Central memory CD8-positive, alpha-beta T cell (primary cell): Measurements from ENCODE around the gene ATP6V1G1.
"Not testable (repeated sequence)": the region's sequence is repeated elsewhere in the genome, so short reads cannot be mapped to it uniquely, and the experiment has no call there.

Source experiments
- ATAC-seq: fragments of 150-1000 bp; cut with Tn5 transposase; replicated peaks from 2 replicates; pipeline ENCODE4 v1.10.0; 2022; ENCODE audit warnings: mild to moderate bottlenecking, moderate FRiP score, moderate number of reproducible peaks; ENCODE audit not compliant: poor library complexity, severe bottlenecking; ENCODE audit errors: extremely low read depth
- DNase-seq, 2 donors: peaks; one replicate each; pipeline ENCODE4 v3.0.0; 2021; ENCODE audit warnings: low spot score in 2 of 2
- H3K27ac Mint-ChIP-seq: one replicate; pipeline ENCODE4 v1.8.0; 2022; ENCODE audit warnings: low read depth, mild to moderate bottlenecking, moderate library complexity, mixed read lengths
- H3K27me3 Mint-ChIP-seq: one replicate; pipeline ENCODE4 v1.8.0; 2022; ENCODE audit warnings: mixed read lengths
- H3K36me3 Mint-ChIP-seq: one replicate; pipeline ENCODE4 v1.8.0; 2022; ENCODE audit warnings: mild to moderate bottlenecking, moderate library complexity, mixed read lengths; ENCODE audit not compliant: insufficient read depth
- H3K4me1 Mint-ChIP-seq: one replicate; pipeline ENCODE4 v1.8.0; 2022; ENCODE audit warnings: mixed read lengths
- H3K4me3 Mint-ChIP-seq: one replicate; pipeline ENCODE4 v1.8.0; 2022; ENCODE audit warnings: mild to moderate bottlenecking, moderate library complexity, mixed read lengths
- H3K9me3 Mint-ChIP-seq: one replicate; pipeline ENCODE4 v1.8.0; 2022; ENCODE audit warnings: mixed read lengths

The ATP6V1G1 gene

DNA sequence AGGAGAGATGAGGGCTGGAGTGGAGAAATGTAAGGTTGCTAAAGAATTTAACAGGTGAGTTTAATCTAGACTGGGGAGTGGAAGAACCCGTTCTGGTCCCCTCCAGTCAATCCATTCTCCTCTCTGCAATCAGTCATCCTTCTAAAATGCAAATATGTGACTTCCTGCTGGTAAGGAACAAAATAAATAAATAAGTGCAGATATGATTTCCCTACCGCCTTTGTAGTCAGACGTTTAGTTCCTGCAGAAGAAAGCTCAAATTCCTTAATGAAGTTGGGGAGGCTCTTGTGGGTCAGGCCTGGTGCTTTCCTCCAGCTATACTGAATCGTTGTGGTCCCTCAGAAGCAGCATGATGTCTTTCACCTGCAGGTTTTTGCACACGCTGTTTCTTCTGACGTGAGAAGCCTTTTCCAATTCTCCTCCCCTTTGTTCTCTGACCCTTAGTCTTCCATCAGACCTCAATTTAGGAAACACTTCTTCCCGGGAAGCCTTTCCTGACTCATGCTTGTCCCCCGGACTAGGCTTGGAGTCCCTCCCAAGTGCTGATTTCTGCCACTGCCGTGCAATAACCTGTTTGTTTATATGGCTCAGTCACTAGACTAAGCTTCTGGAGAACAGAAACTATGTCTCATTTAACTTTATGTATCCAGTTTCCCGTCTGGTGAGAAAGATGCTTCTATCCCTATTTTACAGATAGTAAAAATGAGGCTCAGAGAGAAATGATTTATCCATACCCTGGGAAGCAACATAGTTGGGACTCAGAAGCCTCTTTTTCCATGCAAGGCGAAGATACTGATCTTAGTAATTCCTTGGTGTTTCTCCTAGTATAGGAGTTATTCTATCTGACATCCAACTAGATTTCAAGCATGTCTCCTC, 1.3 kb downstream of the ATP6V1G1 start:
- peaks cover 55% of the 10 kb centered on the region for H3K4me1 Mint-ChIP-seq
- DNase-seq (no peak), ATAC-seq (no peak)
- no peaks in the 10 kb centered on the region for H3K27me3 Mint-ChIP-seq
- H3K36me3 Mint-ChIP-seq = peaks cover 40% of the 10 kb centered on the region
- no peaks in the 10 kb centered on the region for H3K9me3 Mint-ChIP-seq
- peak overlapping the region; percentile 100 for H3K27ac Mint-ChIP-seq
- peak overlapping the region; percentile 96 for H3K4me3 Mint-ChIP-seq

DNA sequence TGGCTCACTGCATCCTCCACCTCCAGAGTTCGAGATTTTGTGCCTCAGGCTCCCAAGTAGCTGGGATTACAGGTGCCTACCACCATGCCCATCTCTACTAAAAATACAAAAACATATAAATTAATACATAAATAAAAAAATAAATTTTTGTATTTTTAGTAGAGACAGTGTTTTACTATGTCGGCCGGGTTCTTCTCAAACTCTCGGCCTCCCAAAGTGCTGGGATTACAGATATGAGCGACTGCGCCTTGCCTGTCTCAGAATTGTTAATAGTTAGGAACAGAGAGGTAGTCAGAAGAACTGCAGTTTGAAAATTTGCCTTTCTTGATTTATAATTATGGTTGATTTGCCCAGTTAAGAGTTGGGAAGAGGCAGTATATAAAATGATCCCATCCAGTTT, 2.8 kb downstream of the ATP6V1G1 start:
- Mint-ChIP-seq H3K27me3 (no peaks in the 10 kb centered on the region), H3K9me3 (no peaks in the 10 kb centered on the region), H3K36me3 (peaks cover 54% of the 10 kb centered on the region), H3K4me3 (no peak overlapping the region), H3K4me1 (peaks cover 55% of the 10 kb centered on the region), H3K27ac (no peak overlapping the region)
- ATAC-seq (no peak), DNase-seq (no peak)

DNA sequence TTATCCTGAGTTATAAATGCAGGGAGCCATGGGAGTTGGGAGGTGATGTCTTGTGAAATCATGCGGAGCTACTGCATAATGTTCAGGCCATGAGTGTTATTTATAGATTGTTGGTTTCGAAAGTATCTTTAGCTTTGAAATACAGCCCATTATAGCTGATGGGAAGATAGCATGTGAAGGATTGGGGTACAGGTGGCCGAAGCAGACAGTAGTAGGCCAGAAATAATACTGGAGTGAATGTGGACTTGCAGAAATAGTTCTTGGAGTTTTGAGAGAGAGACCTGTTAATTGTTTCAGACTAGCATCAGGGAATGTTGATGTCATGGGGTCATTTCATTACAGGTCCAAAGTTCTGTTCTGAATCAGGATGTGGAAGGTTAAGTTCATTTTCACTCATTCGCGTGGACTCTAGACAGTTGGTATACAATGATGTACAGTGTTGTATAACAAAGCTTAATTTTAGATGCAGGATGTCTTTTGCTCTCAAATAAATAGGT, 3.8 kb downstream of the ATP6V1G1 start:
- no peak for DNase-seq
- Mint-ChIP-seq H3K4me1 (peaks cover 61% of the 10 kb centered on the region), H3K27ac (peak overlapping the region; percentile 71), H3K27me3 (no peaks in the 10 kb centered on the region), H3K4me3 (peak overlapping the region; percentile 68), H3K9me3 (no peaks in the 10 kb centered on the region), H3K36me3 (peaks cover 63% of the 10 kb centered on the region)
- no peak for ATAC-seq

DNA sequence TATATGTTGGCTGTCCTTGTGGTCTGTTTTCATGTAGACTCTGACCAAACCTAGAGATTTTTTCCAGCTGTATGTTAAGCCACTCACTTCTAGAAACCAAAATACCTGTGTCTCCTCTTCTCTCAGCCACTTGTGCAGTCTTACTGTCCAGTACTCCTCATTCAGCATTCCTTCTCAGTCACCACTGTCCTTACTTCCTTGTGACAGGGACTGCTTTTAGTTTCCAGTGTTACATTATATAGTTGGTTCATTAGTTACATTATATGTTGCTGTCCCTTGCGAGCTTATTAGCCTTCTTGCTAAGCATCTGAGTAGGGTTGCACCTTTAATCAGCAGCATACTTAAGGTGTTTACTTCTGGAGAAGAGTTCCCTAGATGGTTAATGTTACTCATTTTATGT, 4.3 kb downstream of the ATP6V1G1 start:
- Mint-ChIP-seq H3K27ac (peak overlapping the region; percentile 71), H3K9me3 (no peaks in the 10 kb centered on the region), H3K36me3 (peaks cover 68% of the 10 kb centered on the region), H3K4me1 (peaks cover 64% of the 10 kb centered on the region), H3K4me3 (peak overlapping the region; percentile 68), H3K27me3 (no peaks in the 10 kb centered on the region)
- ATAC-seq = no peak
- DNase-seq = no peak

DNA sequence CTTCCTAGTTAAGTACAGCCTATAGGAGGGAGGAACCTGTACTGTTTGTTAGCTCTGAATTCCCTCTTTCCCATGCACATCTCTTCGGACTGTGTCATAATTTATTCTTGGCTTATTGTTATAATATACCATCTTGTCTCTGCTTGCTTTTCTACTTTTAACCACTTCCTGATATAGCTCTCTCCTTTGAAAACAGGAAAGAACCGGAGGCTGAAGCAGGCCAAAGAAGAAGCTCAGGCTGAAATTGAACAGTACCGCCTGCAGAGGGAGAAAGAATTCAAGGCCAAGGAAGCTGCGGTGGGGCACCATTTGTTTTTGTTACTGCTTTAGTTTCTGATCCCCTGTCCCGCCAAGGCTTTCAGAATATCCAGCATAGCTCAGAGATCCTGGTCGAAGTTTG, 4.8 kb downstream of the ATP6V1G1 start:
- peak; percentile 59 for ATAC-seq
- DNase-seq = peak; percentile 21 to 59
- Mint-ChIP-seq H3K4me1 (peaks cover 59% of the 10 kb centered on the region), H3K27ac (peak overlapping the region; percentile 67), H3K4me3 (peak overlapping the region; percentile 68), H3K27me3 (no peaks in the 10 kb centered on the region), H3K36me3 (peaks cover 71% of the 10 kb centered on the region), H3K9me3 (no peaks in the 10 kb centered on the region)

DNA sequence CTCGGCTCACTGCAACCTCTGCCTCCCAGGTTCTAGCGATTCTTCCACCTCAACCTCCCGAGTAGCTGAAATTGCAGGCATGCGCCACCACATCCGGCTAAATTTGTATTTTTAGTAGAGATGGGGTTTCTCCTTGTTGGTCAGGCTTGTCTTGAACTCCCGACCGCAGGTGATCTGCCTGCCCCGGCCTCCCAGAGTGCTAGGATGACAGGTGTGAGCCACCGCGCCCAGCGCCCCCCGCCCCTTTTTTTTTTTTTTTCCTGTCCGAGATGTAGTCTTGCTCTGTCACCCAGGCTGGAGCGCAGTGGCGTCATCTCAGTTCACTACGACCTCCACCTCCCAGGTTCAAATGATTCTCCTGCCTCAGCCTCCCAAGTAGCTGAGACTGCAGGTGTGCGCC, 6.6 kb downstream of the ATP6V1G1 start:
- no peak for DNase-seq
- Mint-ChIP-seq H3K4me3 (no peak overlapping the region), H3K27me3 (no peaks in the 10 kb centered on the region), H3K27ac (peak overlapping the region; percentile 67), H3K4me1 (peaks cover 41% of the 10 kb centered on the region), H3K36me3 (peaks cover 71% of the 10 kb centered on the region), H3K9me3 (no peaks in the 10 kb centered on the region)
- ATAC-seq = no peak

DNA sequence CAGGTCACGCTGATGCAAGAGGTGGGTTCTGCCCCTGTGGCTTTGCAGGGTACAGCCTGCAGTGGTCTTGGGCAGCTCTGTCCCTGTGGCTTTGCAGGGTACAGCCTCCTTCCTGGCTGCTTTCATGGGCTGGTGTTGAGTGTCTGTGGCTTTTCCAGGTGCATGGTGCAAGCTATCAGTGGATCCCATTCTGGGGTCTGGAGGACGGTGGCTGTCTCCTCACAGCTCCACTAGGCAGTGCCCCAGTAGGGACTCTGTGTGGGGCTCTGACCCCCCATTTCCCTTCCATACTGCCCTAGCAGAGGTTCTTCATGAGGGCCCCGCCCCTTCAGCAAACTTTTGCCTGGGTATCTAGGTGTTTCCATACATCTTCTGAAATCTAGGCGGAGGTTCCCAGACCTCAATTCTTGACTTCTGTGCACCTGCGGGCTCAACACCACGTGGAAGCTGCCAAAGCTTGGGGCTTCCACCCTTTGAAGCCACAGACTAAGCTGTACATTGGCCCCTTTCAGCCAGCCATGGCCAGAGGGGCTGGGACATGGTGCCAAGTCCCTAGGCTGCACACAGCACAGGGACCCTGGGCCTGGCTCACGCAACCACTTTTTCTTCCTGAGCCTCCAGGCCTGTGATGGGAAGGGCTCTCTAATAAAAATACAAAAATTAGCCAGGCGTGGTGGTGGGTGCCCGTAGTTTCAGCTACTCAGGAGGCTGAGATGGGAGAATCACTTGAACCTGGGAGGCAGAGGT, 13.1 kb downstream of the ATP6V1G1 start:
- H3K4me1 Mint-ChIP-seq, H3K9me3 Mint-ChIP-seq, H3K27me3 Mint-ChIP-seq, H3K4me3 Mint-ChIP-seq, ATAC-seq, DNase-seq: not testable (repeated sequence)
- Mint-ChIP-seq H3K27ac (peak overlapping the region; percentile 38), H3K36me3 (peaks cover 42% of the 10 kb centered on the region)

DNA sequence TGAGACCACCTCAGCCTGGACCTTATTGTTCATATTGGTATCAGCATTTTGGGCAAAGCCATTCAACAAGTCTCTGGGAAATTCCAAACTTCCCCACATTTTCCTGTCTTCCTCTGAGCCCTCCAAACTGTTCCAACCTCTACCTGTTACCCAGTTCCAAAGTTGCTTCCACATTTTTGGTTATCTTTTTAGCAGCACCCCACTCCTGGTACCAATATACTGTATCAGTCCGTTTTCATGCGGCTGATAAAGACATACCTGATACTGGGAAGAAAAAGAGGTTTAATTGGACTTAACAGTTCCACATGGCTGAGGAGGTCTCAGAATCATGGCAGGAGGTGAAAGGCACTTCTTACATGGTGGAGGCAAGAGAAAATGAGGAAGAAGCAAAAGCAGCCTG, 14.2 kb downstream of the ATP6V1G1 start:
- not testable (repeated sequence) for H3K9me3 Mint-ChIP-seq, H3K27me3 Mint-ChIP-seq, H3K4me3 Mint-ChIP-seq, DNase-seq, H3K4me1 Mint-ChIP-seq, ATAC-seq, H3K27ac Mint-ChIP-seq
- H3K36me3 Mint-ChIP-seq = peaks cover 32% of the 10 kb centered on the region

DNA sequence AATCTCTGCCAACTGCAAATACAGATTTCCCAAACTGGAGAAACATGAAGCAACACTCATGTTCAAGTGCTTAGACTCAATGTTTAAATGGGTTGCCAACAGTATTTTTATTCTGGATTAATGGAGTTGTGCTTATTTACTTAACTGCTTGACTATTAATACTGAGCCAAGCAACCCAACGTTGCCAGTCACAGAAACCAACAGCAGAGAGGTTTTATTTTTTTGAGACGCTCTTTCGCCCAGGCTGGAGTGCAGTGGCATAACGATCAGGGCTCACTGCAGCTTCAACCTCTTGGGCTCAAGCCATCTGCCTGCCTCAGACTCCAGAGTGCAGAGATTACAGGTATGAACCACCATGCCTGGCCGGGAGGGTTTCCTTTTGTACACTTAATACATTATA, 15.1 kb downstream of the ATP6V1G1 start:
- H3K36me3 Mint-ChIP-seq = peaks cover 27% of the 10 kb centered on the region
- H3K9me3 Mint-ChIP-seq = no peaks in the 10 kb centered on the region
- DNase-seq = no peak
- no peaks in the 10 kb centered on the region for H3K27me3 Mint-ChIP-seq
- no peak for ATAC-seq
- H3K27ac Mint-ChIP-seq = no peak overlapping the region
- H3K4me3 Mint-ChIP-seq = no peak overlapping the region
- H3K4me1 Mint-ChIP-seq = no peaks in the 10 kb centered on the region

DNA sequence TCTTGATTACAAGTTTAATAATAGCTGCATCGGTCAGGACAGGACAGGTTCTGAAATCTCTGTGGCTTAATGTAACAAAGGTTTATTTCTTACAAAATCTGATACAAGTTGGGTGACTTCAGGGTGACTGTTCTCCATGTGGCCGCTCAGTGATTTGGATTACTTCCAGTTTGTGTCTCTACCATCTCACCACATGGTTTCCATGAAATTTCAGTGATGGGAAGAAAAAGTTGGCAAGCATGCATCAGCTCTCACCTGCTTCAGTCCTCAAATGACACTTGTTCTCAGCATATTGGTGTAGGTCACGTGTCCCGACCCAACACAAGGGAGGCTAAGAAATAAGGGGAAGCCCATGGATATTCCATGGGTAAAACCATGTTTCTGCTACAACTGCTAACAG, 15.7 kb downstream of the ATP6V1G1 start:
- no peaks in the 10 kb centered on the region for H3K9me3 Mint-ChIP-seq
- no peak overlapping the region for H3K27ac Mint-ChIP-seq
- no peaks in the 10 kb centered on the region for H3K4me1 Mint-ChIP-seq
- peaks cover 22% of the 10 kb centered on the region for H3K36me3 Mint-ChIP-seq
- no peak overlapping the region for H3K4me3 Mint-ChIP-seq
- DNase-seq (no peak), ATAC-seq (no peak)
- H3K27me3 Mint-ChIP-seq = no peaks in the 10 kb centered on the region

DNA sequence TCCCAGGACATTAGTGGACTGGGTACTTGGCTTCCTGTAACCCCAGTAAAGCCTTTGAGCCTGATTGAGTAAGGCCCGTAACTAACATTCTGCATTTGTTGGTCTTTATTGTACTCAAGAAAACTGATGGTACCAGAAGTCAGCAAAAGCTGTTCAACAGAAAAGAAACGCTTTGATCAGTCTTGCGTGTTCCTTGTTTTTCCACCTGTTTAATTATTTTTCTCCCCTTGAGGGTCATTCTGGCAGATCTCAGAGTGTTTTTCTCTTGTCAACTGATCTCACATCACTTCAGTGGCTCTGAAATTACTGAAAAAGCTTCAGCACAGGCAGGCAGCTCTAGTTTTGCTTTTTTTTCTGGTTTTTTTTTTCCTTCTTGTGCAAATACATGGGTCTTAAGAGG, 17.4 kb downstream of the ATP6V1G1 start:
- Mint-ChIP-seq H3K27me3 (no peaks in the 10 kb centered on the region), H3K9me3 (no peaks in the 10 kb centered on the region), H3K36me3 (peaks cover 8% of the 10 kb centered on the region), H3K4me1 (peaks cover 6% of the 10 kb centered on the region), H3K4me3 (no peak overlapping the region), H3K27ac (no peak overlapping the region)
- ATAC-seq (no peak), DNase-seq (no peak)

DNA sequence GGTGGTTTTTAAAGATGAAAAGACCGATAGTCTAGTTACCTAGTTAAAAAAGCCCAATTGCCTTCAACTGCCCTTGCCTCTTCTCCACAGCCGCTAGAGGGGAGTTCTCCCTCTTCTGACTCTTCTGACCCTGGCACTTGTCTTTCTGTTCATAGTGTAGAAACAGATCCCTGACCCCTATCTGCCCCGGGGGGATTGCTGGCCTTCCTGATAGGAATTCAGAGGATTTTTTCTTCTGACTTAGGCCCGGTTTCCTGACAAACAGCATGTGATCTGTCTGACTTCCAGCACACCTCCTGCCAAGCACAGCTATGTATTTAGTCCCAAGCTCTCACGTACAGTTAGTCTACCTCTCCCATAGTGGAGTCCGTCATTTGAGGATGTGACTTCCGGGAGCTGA, 18.5 kb downstream of the ATP6V1G1 start:
- peaks cover 8% of the 10 kb centered on the region for H3K36me3 Mint-ChIP-seq
- no peak overlapping the region for H3K27ac Mint-ChIP-seq
- ATAC-seq (no peak), DNase-seq (no peak)
- H3K27me3 Mint-ChIP-seq = no peaks in the 10 kb centered on the region
- H3K4me3 Mint-ChIP-seq = no peak overlapping the region
- no peaks in the 10 kb centered on the region for H3K9me3 Mint-ChIP-seq
- H3K4me1 Mint-ChIP-seq = peaks cover 13% of the 10 kb centered on the region
